H1 (cell line): ENCODE results near the gene C20orf144. TPM values are rescaled to one million over a fixed set of nuclear protein-coding genes. Genes with fewer than 3 reads are reported as not detected.

Experiments
- CTCF ChIA-PET: fragments of 300-600 bp; sonication (Branson Sonifier 250); formaldehyde crosslinking; loops from one replicate; lab custom pipeline; 2021; ENCODE audit not compliant: partially characterized antibody; lab: Charles Lee
- POLR2A ChIA-PET: fragments of 300-600 bp; sonication (Branson Sonifier 250); formaldehyde crosslinking; loops from one replicate; lab custom pipeline; 2021; ENCODE audit warnings: inconsistent platforms; ENCODE audit not compliant: partially characterized antibody; lab: Charles Lee
- DNase-seq, 2 experiments: peaks; one replicate each; pipeline versions ENCODE4 v3.0.0 to v3.0.0-alpha.2; 2010 to 2022; ENCODE audit warnings: low spot score in 2 of 2, low read depth in 1 of 2, mixed read lengths in 1 of 2
- FAIRE-seq: peaks from 2 replicates; lab custom pipeline; 2011; peaks lifted over from hg19 to GRCh38; lab: Jason Lieb, UNC
- H2AFZ ChIP-seq: 2 replicates; pipeline ENCODE4 v1.8.1; 2012; ENCODE audit warnings: low read length, inconsistent platforms
- H2AK5ac ChIP-seq: 2 replicates; pipeline ENCODE4 v1.6.1; 2013; ENCODE audit warnings: low read depth, low read length
- H2BK120ac ChIP-seq: replicated peaks from 2 replicates; pipeline ENCODE3; 2013; ENCODE audit warnings: low read depth, low read length, inconsistent platforms
- H2BK12ac ChIP-seq: 2 replicates; pipeline ENCODE4 v1.6.1; 2013; ENCODE audit warnings: low read depth, low read length
- H2BK15ac ChIP-seq: 2 replicates; pipeline ENCODE4 v1.6.1; 2013; ENCODE audit warnings: low read length
- H2BK20ac ChIP-seq: 2 replicates; pipeline ENCODE4 v1.6.1; 2013; ENCODE audit warnings: low read length
- H2BK5ac ChIP-seq: 2 replicates; pipeline ENCODE4 v1.6.1; 2013; ENCODE audit warnings: low read depth, low read length
- H3K14ac ChIP-seq: 2 replicates; pipeline ENCODE4 v1.6.1; 2013; ENCODE audit warnings: inconsistent platforms; ENCODE audit not compliant: insufficient read length
- H3K18ac ChIP-seq: 2 replicates; pipeline ENCODE4 v1.6.1; 2013; ENCODE audit warnings: low read length; ENCODE audit errors: extremely low read depth
- H3K23ac ChIP-seq: 2 replicates; pipeline ENCODE4 v1.6.1; 2013; ENCODE audit warnings: inconsistent platforms; ENCODE audit not compliant: insufficient read length
- H3K23me2 ChIP-seq: 2 replicates; pipeline ENCODE4 v1.6.1; 2013; ENCODE audit warnings: low read depth, low read length
- H3K27ac ChIP-seq: 2 replicates; pipeline ENCODE4 v1.6.1; 2011; ENCODE audit warnings: low read depth, low read length, inconsistent platforms
- H3K27me3 ChIP-seq, 4 experiments: replicated peaks in 1 of 4; 1 replicate in 1 of 4; 2 replicates in 3 of 4; pipeline versions ENCODE4 v1.6.1 to v1.8.1; 2011 to 2013; ENCODE audit warnings: low read length in 3 of 4, mild to moderate bottlenecking in 3 of 4, inconsistent platforms in 2 of 4, mixed read lengths in 2 of 4, moderate library complexity in 1 of 4; ENCODE audit not compliant: control insufficient read depth in 3 of 4, insufficient read depth in 3 of 4; ENCODE audit errors: extremely low read depth in 1 of 4
- H3K36me3 ChIP-seq, 4 experiments: 2 replicates each; pipeline versions ENCODE4 v1.6.1 to v1.8.1; 2011 to 2013; ENCODE audit warnings: mild to moderate bottlenecking in 4 of 4, low read length in 3 of 4, moderate library complexity in 2 of 4, control low read depth in 1 of 4, inconsistent platforms in 1 of 4; ENCODE audit not compliant: insufficient read depth in 4 of 4, control insufficient read depth in 2 of 4
- H3K4ac ChIP-seq: replicated peaks from 2 replicates; pipeline ENCODE3; 2013; ENCODE audit warnings: low read length, low read depth, mixed read lengths, inconsistent platforms; ENCODE audit not compliant: insufficient read length
- H3K4me1 ChIP-seq, 4 experiments: replicated peaks in 1 of 4; 1 replicate in 1 of 4; 2 replicates in 3 of 4; pipeline versions ENCODE4 v1.6.1 to v1.8.1; 2011 to 2013; ENCODE audit warnings: low read length in 3 of 4, inconsistent platforms in 2 of 4, mixed read lengths in 1 of 4; ENCODE audit not compliant: insufficient read depth in 4 of 4, control insufficient read depth in 3 of 4
- H3K4me2 ChIP-seq, 2 experiments: 2 replicates each; pipeline versions ENCODE4 v1.6.1 to v1.8.1; 2011 to 2013; ENCODE audit warnings: low read depth in 2 of 2, low read length in 2 of 2, control low read depth in 1 of 2, inconsistent platforms in 1 of 2, mild to moderate bottlenecking in 1 of 2; ENCODE audit not compliant: insufficient read depth in 1 of 2
- H3K4me3 ChIP-seq, 4 experiments: fragments of 200-600, 300-600 bp in 1 of 4; sonication (generic), shearing (Covaris generic), sonication (Bioruptor Twin) in 1 of 4; 2 replicates each; pipeline versions ENCODE4 v1.5.1 to v1.8.1; 2011 to 2016; ENCODE audit warnings: low read length in 4 of 4, low read depth in 3 of 4, control low read depth in 2 of 4, inconsistent platforms in 2 of 4, mild to moderate bottlenecking in 2 of 4, mixed read lengths in 1 of 4, moderate library complexity in 1 of 4; ENCODE audit not compliant: insufficient read depth in 2 of 4; ENCODE audit errors: extremely low read depth in 1 of 4
- H3K56ac ChIP-seq: replicated peaks from 2 replicates; pipeline ENCODE3; 2013; ENCODE audit warnings: low read depth, mild to moderate bottlenecking, mixed read lengths, low read length, inconsistent platforms; ENCODE audit not compliant: insufficient read length
- H3K79me1 ChIP-seq: 2 replicates; pipeline ENCODE4 v1.6.1; 2013; ENCODE audit warnings: low read depth, low read length, control low read depth
- H3K79me2 ChIP-seq, 2 experiments: 2 replicates each; pipeline versions ENCODE4 v1.6.1 to v1.8.1; 2012 to 2013; ENCODE audit warnings: low read length in 2 of 2, mild to moderate bottlenecking in 2 of 2, inconsistent platforms in 1 of 2; ENCODE audit not compliant: insufficient read depth in 2 of 2, control insufficient read depth in 1 of 2
- H3K9ac ChIP-seq, 4 experiments: replicated peaks in 1 of 4; 1 replicate in 1 of 4; 2 replicates in 3 of 4; pipeline versions ENCODE4 v1.6.1 to v1.8.1; 2011 to 2013; ENCODE audit warnings: low read depth in 3 of 4, low read length in 3 of 4, control low read depth in 2 of 4, mild to moderate bottlenecking in 2 of 4, moderate library complexity in 2 of 4, inconsistent platforms in 1 of 4; ENCODE audit errors: extremely low read depth in 1 of 4
- H3K9me3 ChIP-seq, 2 experiments: 2 replicates each; pipeline versions ENCODE4 v1.6.1 to v1.8.1; 2012 to 2013; ENCODE audit warnings: mild to moderate bottlenecking in 2 of 2, moderate library complexity in 2 of 2, control low read depth in 1 of 2, inconsistent platforms in 1 of 2, low read depth in 1 of 2, low read length in 1 of 2, mixed read lengths in 1 of 2; ENCODE audit not compliant: insufficient read depth in 2 of 2
- H4K20me1 ChIP-seq, 2 experiments: replicated peaks in 1 of 2; 2 replicates each; pipeline versions ENCODE3 to v1.8.1; 2011 to 2013; ENCODE audit warnings: inconsistent platforms in 2 of 2, low read length in 2 of 2, mild to moderate bottlenecking in 1 of 2; ENCODE audit not compliant: insufficient read depth in 2 of 2, control insufficient read depth in 1 of 2
- H4K5ac ChIP-seq: 2 replicates; pipeline ENCODE4 v1.6.1; 2013; ENCODE audit warnings: low read length, low read depth, mixed read lengths, inconsistent platforms; ENCODE audit not compliant: insufficient read length
- H4K8ac ChIP-seq: 2 replicates; pipeline ENCODE4 v1.8.0; 2013; ENCODE audit warnings: mild to moderate bottlenecking, moderate library complexity, low read length, inconsistent platforms; ENCODE audit not compliant: insufficient read depth; ENCODE audit errors: extremely low read depth
- H4K91ac ChIP-seq: replicated peaks from 2 replicates; pipeline ENCODE3; 2013; ENCODE audit warnings: low read length, mixed read lengths, inconsistent platforms; ENCODE audit not compliant: insufficient read length
- POLR2A ChIP-seq, 2 experiments: IDR thresholded peaks; 1 replicate in 1 of 2; 2 replicates in 1 of 2; pipeline ENCODE4 v1.6.1; 2011; ENCODE audit warnings: low read depth in 2 of 2, low read length in 2 of 2, mild to moderate bottlenecking in 2 of 2; ENCODE audit errors: control extremely low read depth in 1 of 2
- RXRA ChIP-seq: IDR thresholded peaks from 2 replicates; pipeline ENCODE4 v1.6.1; 2011; ENCODE audit warnings: low read depth, mild to moderate bottlenecking, low read length, moderate library complexity; ENCODE audit not compliant: insufficient read depth
- WGBS, 2 experiments: shearing (Covaris generic) in 1 of 2; methylation state at CpG; one replicate each; pipeline versions ENCODE4 v1.1.6 to v1.1.7; 2013 to 2015; ENCODE audit warnings: low lambda C conversion rate in 2 of 2, mixed read lengths in 2 of 2, inconsistent platforms in 1 of 2, low coverage in 1 of 2, missing lambda C conversion rate in 1 of 2; ENCODE audit not compliant: insufficient replicate concordance in 2 of 2, insufficient coverage in 1 of 2, insufficient read length in 1 of 2; ENCODE audit errors: extremely low coverage in 1 of 2, missing lambda C conversion rate in 1 of 2; 5-methylcytosine and 5-hydroxymethylcytosine counted together
- polyA plus RNA-seq, 7 experiments: library from polyadenylated mRNA; depleted of rRNA in 3 of 7; stranded (reverse) in 5 of 7; unstranded in 2 of 7; fragments of >200 nt in 5 of 7; fragments of 200-250 nt in 2 of 7; gene quantifications; 1 replicate in 5 of 7; 2 replicates in 1 of 7; 4 replicates in 1 of 7; pipeline versions ENCODE4 v1.2.1 to v1.2.3, GENCODE V29; 2011 to 2013; ENCODE audit warnings: missing spikeins in 2 of 7, mixed read lengths in 2 of 7
- total RNA-seq: library from RNA; stranded (reverse); fragmentation: NEBNext Ultra II Directional; extraction: Animal tissue kit (Norgen Biotek cat#: 25700); gene quantifications from 2 replicates; pipeline ENCODE4 v1.2.1, GENCODE V29; 2021

Gene C20orf144
- total and polyA plus RNA-seq, 2 of the 8 experiments (the other 6 are each of a cell fraction or from before 2014, with no cell fraction given) = 0.21 to 0.24 TPM

DNA sequence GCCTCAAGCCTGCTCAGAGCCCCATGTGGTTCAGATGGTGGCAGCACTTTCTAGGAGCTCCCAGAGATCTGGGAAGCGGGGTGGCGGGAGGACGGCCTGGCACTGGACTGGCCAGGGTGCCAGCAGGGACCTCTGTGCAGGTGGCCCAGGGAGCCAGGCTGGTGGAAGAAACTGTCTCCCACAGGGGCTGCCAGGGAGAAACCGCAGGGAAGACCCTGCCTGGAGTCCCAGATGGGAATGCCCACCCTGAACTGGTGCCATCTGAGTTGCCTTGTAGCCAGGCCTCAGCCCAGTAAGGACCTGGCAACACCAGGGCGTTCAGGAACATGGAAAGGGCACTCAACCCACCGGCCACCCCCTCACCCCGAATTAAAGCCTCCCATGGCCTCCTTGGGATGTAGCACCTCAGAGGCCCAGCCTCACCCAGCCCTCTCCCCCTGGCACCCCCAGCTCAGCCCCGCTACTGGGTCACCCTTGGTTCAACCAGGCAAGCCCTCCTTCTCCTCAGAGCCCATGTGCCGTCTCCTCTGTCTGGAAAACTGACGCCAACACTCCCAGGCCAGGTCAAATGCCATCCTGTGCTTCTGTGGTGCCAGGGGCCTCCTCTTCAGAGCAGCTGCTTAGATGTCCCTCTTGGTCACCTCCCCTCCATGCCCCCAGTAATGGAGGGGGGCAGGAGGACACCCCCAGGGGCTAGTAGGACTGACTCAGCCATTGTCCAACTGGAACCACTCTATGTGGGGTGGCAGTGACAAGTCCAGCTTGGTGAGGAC lies 5.9 kb upstream of the C20orf144 start:
- H3K4ac ChIP-seq = no peak overlapping the region
- no peak overlapping the region for H2AK5ac ChIP-seq
- H4K20me1 ChIP-seq = peaks cover 0 to 8% of the 10 kb centered on the region in 2 experiments
- H3K4me2 ChIP-seq = no peak overlapping the region
- H3K23ac ChIP-seq = no peak overlapping the region
- no peaks in the 10 kb centered on the region for H3K9me3 ChIP-seq
- POLR2A ChIA-PET = interaction anchor here (4.7 kb wide), 1 partner anchor 10 kb away, joined by 63 read pairs; the partner anchor contains the start of gene ACTL10
- H3K79me1 ChIP-seq = no peaks in the 10 kb centered on the region
- H3K56ac ChIP-seq = no peak overlapping the region
- no peak overlapping the region for H4K91ac ChIP-seq
- no peak overlapping the region for H3K9ac ChIP-seq
- no peak overlapping the region for H2BK120ac ChIP-seq
- no peak overlapping the region for H2AFZ ChIP-seq
- no peak overlapping the region for H3K27ac ChIP-seq
- H3K4me1 ChIP-seq = peaks cover 0 to 11% (median 1%) of the 10 kb centered on the region in 4 experiments; a peak in 4 of 7 replicates
- H4K8ac ChIP-seq = no peak overlapping the region
- no peak overlapping the region for H4K5ac ChIP-seq
- H2BK20ac ChIP-seq = no peak overlapping the region
- no peak overlapping the region for H3K18ac ChIP-seq
- no peak overlapping the region for H3K14ac ChIP-seq
- H3K27me3 ChIP-seq = no peaks in the 10 kb centered on the region
- no peak overlapping the region for H2BK5ac ChIP-seq
- no peaks in the 10 kb centered on the region for H3K23me2 ChIP-seq
- CTCF ChIA-PET = interaction anchor here (0.6 to 5.0 kb wide), 5 partner anchors 9 to 240 kb away, joined by 3 to 31 read pairs (median 5); partner anchors contain the start of gene ACTL10
- WGBS, 2 experiments = 90% methylated on average over 7 of the region's 10 CpGs; no CpG with 5 or more reads in 1 of the 2 experiments
- DNase-seq (no peak), FAIRE-seq (no peak)
- peaks cover 0 to 11% (median 0%) of the 10 kb centered on the region in 4 experiments; a peak in 2 of 8 replicates for H3K36me3 ChIP-seq
- TF ChIP-seq RXRA (no peak), POLR2A (IDR thresholded peaks at IDR 0.05; ENCODE audit: control extremely low read depth in 1 of 2, low read depth in 2 of 2, low read length in 2 of 2) (peak in 1 of 2 experiments; percentile 30; a peak in 1 of 3 replicates)
- no peak overlapping the region for H2BK15ac ChIP-seq
- no peak overlapping the region for H2BK12ac ChIP-seq
- H3K79me2 ChIP-seq = no peaks in the 10 kb centered on the region
- H3K4me3 ChIP-seq = no peak overlapping the region
